Transverse colon (tissue), 3 donors: ENCODE measurements around the gene NAGLU.

Experiments
- POLR2A ChIP-seq: fragments of 450-650 bp; IDR thresholded peaks from one replicate; pipeline ENCODE4 v1.6.1; 2016; ENCODE audit warnings: antibody characterized with exemption, mild to moderate bottlenecking, moderate library complexity
- TF ChIP-seq, protein P1 (sequence below), 5 experiments: fragments of 200-600 bp in 3 of 5; fragments of 450-650 bp in 2 of 5; sonication (generic) in 3 of 5; IDR thresholded peaks; 1 replicate in 2 of 5; 2 replicates in 3 of 5; pipeline ENCODE4 v1.5.1; 2016 to 2017; ENCODE audit warnings: antibody characterized with exemption in 5 of 5, inconsistent platforms in 3 of 5, mild to moderate bottlenecking in 2 of 5, moderate library complexity in 1 of 5

DNA sequence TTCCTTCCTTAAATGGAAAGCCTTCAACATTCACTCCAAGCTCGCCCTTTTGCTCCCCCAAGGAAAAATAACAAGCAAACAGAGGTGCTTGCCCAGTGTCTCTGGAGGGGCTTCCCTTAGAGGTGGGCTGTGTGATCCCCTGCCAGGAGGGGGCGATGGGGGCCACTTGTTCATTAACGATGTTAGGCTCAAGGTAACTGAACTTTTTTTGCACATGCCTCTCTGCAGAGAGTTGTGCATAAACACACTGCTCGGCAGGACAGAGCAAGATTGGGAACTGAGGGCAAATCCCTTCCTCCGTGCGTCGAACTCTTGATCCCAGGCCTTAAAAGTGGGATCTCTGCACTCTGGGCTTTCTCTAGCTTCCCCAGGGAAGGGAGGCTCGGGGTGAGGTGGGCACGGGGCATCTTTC, 15.5 kb upstream of the NAGLU start:
- TF ChIP-seq, protein P1, sequence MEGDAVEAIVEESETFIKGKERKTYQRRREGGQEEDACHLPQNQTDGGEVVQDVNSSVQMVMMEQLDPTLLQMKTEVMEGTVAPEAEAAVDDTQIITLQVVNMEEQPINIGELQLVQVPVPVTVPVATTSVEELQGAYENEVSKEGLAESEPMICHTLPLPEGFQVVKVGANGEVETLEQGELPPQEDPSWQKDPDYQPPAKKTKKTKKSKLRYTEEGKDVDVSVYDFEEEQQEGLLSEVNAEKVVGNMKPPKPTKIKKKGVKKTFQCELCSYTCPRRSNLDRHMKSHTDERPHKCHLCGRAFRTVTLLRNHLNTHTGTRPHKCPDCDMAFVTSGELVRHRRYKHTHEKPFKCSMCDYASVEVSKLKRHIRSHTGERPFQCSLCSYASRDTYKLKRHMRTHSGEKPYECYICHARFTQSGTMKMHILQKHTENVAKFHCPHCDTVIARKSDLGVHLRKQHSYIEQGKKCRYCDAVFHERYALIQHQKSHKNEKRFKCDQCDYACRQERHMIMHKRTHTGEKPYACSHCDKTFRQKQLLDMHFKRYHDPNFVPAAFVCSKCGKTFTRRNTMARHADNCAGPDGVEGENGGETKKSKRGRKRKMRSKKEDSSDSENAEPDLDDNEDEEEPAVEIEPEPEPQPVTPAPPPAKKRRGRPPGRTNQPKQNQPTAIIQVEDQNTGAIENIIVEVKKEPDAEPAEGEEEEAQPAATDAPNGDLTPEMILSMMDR (IDR thresholded peaks at IDR 0.05), result no peak
- TF ChIP-seq POLR2A, result no peak
